ENCODE data around the gene PROX1. TPM values are rescaled to one million over a fixed set of nuclear protein-coding genes. Genes with fewer than 3 reads are reported as not detected.

The PROX1 gene
- total RNA-seq, 1 donor from 2014 or later: 23.9 TPM

GRCh38 chr1:213960963-213961362 is 26.8 kb upstream of the PROX1 start:
- Mint-ChIP-seq H3K27ac (no peak overlapping the region), H3K9me3 (peaks cover 6% of the 10 kb centered on the region), H3K4me3 (no peak overlapping the region), H3K27me3 (peaks cover 19% of the 10 kb centered on the region), H3K4me1 (ENCODE audit: unreplicated experiment) (no peaks in the 10 kb centered on the region), H3K36me3 (no peaks in the 10 kb centered on the region)
- DNase-seq (ENCODE audit: extremely low spot score, unreplicated experiment): no peak
- TF ChIP-seq, protein P1, sequence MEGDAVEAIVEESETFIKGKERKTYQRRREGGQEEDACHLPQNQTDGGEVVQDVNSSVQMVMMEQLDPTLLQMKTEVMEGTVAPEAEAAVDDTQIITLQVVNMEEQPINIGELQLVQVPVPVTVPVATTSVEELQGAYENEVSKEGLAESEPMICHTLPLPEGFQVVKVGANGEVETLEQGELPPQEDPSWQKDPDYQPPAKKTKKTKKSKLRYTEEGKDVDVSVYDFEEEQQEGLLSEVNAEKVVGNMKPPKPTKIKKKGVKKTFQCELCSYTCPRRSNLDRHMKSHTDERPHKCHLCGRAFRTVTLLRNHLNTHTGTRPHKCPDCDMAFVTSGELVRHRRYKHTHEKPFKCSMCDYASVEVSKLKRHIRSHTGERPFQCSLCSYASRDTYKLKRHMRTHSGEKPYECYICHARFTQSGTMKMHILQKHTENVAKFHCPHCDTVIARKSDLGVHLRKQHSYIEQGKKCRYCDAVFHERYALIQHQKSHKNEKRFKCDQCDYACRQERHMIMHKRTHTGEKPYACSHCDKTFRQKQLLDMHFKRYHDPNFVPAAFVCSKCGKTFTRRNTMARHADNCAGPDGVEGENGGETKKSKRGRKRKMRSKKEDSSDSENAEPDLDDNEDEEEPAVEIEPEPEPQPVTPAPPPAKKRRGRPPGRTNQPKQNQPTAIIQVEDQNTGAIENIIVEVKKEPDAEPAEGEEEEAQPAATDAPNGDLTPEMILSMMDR (conservative IDR thresholded peaks at IDR 0.05): no peak

GRCh38 chr1:213962508-213962907 is 25.3 kb upstream of the PROX1 start:
- Mint-ChIP-seq H3K4me3 (no peak overlapping the region), H3K4me1 (ENCODE audit: unreplicated experiment) (no peaks in the 10 kb centered on the region), H3K27ac (no peak overlapping the region), H3K36me3 (no peaks in the 10 kb centered on the region), H3K9me3 (peaks cover 6% of the 10 kb centered on the region), H3K27me3 (peaks cover 19% of the 10 kb centered on the region)
- TF ChIP-seq, protein P1 (conservative IDR thresholded peaks at IDR 0.05): no peak
- no peak for DNase-seq (ENCODE audit: extremely low spot score, unreplicated experiment)

GRCh38 chr1:213966122-213966521 is 21.7 kb upstream of the PROX1 start:
- H3K4me3 Mint-ChIP-seq: no peak overlapping the region
- H3K4me1 Mint-ChIP-seq (ENCODE audit: unreplicated experiment): peaks cover 16% of the 10 kb centered on the region
- DNase-seq (ENCODE audit: extremely low spot score, unreplicated experiment): no peak
- no peaks in the 10 kb centered on the region for H3K36me3 Mint-ChIP-seq
- TF ChIP-seq, protein P1 (conservative IDR thresholded peaks at IDR 0.05): no peak
- H3K27me3 Mint-ChIP-seq: peaks cover 22% of the 10 kb centered on the region
- no peak overlapping the region for H3K27ac Mint-ChIP-seq
- H3K9me3 Mint-ChIP-seq: peaks cover 6% of the 10 kb centered on the region

- Mint-ChIP-seq H3K9me3 (no peaks in the 10 kb centered on the region), H3K4me3 (no peak overlapping the region), H3K27ac (no peak overlapping the region), H3K27me3 (peaks cover 24% of the 10 kb centered on the region), H3K4me1 (ENCODE audit: unreplicated experiment) (peaks cover 20% of the 10 kb centered on the region), H3K36me3 (no peaks in the 10 kb centered on the region)
- no peak for DNase-seq (ENCODE audit: extremely low spot score, unreplicated experiment)
- TF ChIP-seq, protein P1 (conservative IDR thresholded peaks at IDR 0.05): no peak
Measured at GRCh38 chr1:213968146-213968825, 19.5 kb upstream of the PROX1 start.

- Mint-ChIP-seq H3K4me3 (no peak overlapping the region), H3K4me1 (ENCODE audit: unreplicated experiment) (peaks cover 20% of the 10 kb centered on the region), H3K36me3 (no peaks in the 10 kb centered on the region), H3K27me3 (peaks cover 26% of the 10 kb centered on the region), H3K27ac (no peak overlapping the region), H3K9me3 (no peaks in the 10 kb centered on the region)
- TF ChIP-seq, protein P1 (conservative IDR thresholded peaks at IDR 0.05): no peak
- no peak for DNase-seq (ENCODE audit: extremely low spot score, unreplicated experiment)
Measured at GRCh38 chr1:213969958-213970555, 17.7 kb upstream of the PROX1 start.
